Transverse colon (tissue), 3 donors: ENCODE measurements around the gene SGCE.

ENCODE experiments used
- EP300 ChIP-seq: sonication (generic); formaldehyde crosslinking; IDR thresholded peaks from one replicate; pipeline ENCODE4 v1.6.1; 2017; ENCODE audit warnings: antibody characterized with exemption, low read depth
- POLR2A ChIP-seq: fragments of 450-650 bp; IDR thresholded peaks from one replicate; pipeline ENCODE4 v1.6.1; 2016; ENCODE audit warnings: antibody characterized with exemption, mild to moderate bottlenecking, moderate library complexity
- TF ChIP-seq, protein P1 (sequence below), 5 experiments: fragments of 200-600 bp in 3 of 5; fragments of 450-650 bp in 2 of 5; sonication (generic) in 3 of 5; IDR thresholded peaks; 1 replicate in 2 of 5; 2 replicates in 3 of 5; pipeline ENCODE4 v1.5.1; 2016 to 2017; ENCODE audit warnings: antibody characterized with exemption in 5 of 5, inconsistent platforms in 3 of 5, mild to moderate bottlenecking in 2 of 5, moderate library complexity in 1 of 5

- TF ChIP-seq EP300 (no peak), POLR2A (no peak)
- TF ChIP-seq, protein P1, sequence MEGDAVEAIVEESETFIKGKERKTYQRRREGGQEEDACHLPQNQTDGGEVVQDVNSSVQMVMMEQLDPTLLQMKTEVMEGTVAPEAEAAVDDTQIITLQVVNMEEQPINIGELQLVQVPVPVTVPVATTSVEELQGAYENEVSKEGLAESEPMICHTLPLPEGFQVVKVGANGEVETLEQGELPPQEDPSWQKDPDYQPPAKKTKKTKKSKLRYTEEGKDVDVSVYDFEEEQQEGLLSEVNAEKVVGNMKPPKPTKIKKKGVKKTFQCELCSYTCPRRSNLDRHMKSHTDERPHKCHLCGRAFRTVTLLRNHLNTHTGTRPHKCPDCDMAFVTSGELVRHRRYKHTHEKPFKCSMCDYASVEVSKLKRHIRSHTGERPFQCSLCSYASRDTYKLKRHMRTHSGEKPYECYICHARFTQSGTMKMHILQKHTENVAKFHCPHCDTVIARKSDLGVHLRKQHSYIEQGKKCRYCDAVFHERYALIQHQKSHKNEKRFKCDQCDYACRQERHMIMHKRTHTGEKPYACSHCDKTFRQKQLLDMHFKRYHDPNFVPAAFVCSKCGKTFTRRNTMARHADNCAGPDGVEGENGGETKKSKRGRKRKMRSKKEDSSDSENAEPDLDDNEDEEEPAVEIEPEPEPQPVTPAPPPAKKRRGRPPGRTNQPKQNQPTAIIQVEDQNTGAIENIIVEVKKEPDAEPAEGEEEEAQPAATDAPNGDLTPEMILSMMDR (IDR thresholded peaks at IDR 0.05): no peak
Observed at GRCh38 chr7:94575646-94576045, 80.3 kb downstream of the SGCE start.
